ENCODE results near the gene SRGAP2.
"Not testable (repeated sequence)": the region's sequence is repeated elsewhere in the genome, so short reads cannot be mapped to it uniquely, and the experiment has no call there.

GRCh38 chr1:206232970-206233645, 29.8 kb downstream of the SRGAP2 start:
- TF ChIP-seq CTCF, POLR2A (IDR thresholded peaks at IDR 0.05): not testable (repeated sequence)
